Panc1 (cell line): ENCODE data around the gene TRAPPC10. TPM values are rescaled to one million over a fixed set of nuclear protein-coding genes. Genes with fewer than 3 reads are reported as not detected.

Experiments used
- ATAC-seq: fragments of 200-7000 bp; cut with Tn5 transposase; 2 replicates; pipeline ENCODE4 v1.9.1; 2020; ENCODE audit warnings: mild to moderate bottlenecking, moderate library complexity
- BruUV-seq: library from RNA; stranded (reverse); fragments of 400-500 nt; replicated peaks from 2 replicates; lab custom pipeline; 2021; lab: Mats Ljungman, UMichigan
- CTCF ChIA-PET: fragments of 300-600 bp; sonication (Branson Sonifier 250); formaldehyde crosslinking; loops from one replicate; lab custom pipeline; 2022; ENCODE audit warnings: antibody characterized with exemption; lab: Charles Lee
- POLR2A ChIA-PET: fragments of 300-600 bp; sonication (Branson Sonifier 250); formaldehyde crosslinking; loops from one replicate; lab custom pipeline; 2022; ENCODE audit warnings: antibody characterized with exemption; lab: Charles Lee
- DNase-seq: peaks from one replicate; pipeline ENCODE4 v3.0.0-alpha.2; 2010; ENCODE audit warnings: low read depth, low spot score
- H3K27ac ChIP-seq: 2 replicates; pipeline ENCODE4 v1.5.1; 2011; ENCODE audit warnings: mild to moderate bottlenecking, low read length, inconsistent platforms
- H3K27me3 ChIP-seq: fragments of 200-500 bp; sonication (Bioruptor generic); 2 replicates; pipeline ENCODE4 v1.6.0; 2014; ENCODE audit warnings: low read length, inconsistent platforms; ENCODE audit not compliant: control insufficient read depth, insufficient read depth
- H3K36me3 ChIP-seq: fragments of 200-500 bp; sonication (Bioruptor generic); 2 replicates; pipeline ENCODE4 v1.5.1; 2014; ENCODE audit warnings: inconsistent platforms, mild to moderate bottlenecking, low read length, moderate library complexity; ENCODE audit not compliant: control insufficient read depth, insufficient read depth
- H3K4me1 ChIP-seq: 2 replicates; pipeline ENCODE4 v1.5.1; 2011; ENCODE audit warnings: inconsistent platforms, mild to moderate bottlenecking, low read length, moderate library complexity; ENCODE audit not compliant: control insufficient read depth, insufficient read depth
- H3K4me3 ChIP-seq, 2 experiments: 2 replicates each; pipeline ENCODE4 v1.5.1; 2011 to 2012; ENCODE audit warnings: low read depth in 2 of 2, low read length in 2 of 2, mild to moderate bottlenecking in 2 of 2, inconsistent platforms in 1 of 2, moderate library complexity in 1 of 2
- H3K9me3 ChIP-seq: fragments of 200-500 bp; sonication (Bioruptor generic); 2 replicates; pipeline ENCODE4 v1.5.1; 2014; ENCODE audit warnings: low read depth, mild to moderate bottlenecking, inconsistent platforms, low read length, moderate library complexity; ENCODE audit not compliant: control insufficient read depth, insufficient read depth
- POLR2AphosphoS5 ChIP-seq: IDR thresholded peaks from 2 replicates; pipeline ENCODE4 v1.6.1; 2012; ENCODE audit warnings: mild to moderate bottlenecking, low read depth, low read length, moderate library complexity
- SIN3A ChIP-seq: IDR thresholded peaks from 2 replicates; pipeline ENCODE4 v1.6.1; 2012; ENCODE audit warnings: low read depth, mild to moderate bottlenecking, low read length, moderate library complexity, borderline replicate concordance; ENCODE audit not compliant: insufficient read depth
- TCF7L2 ChIP-seq: IDR thresholded peaks from 2 replicates; pipeline ENCODE4 v1.6.1; 2011; ENCODE audit warnings: mild to moderate bottlenecking, low read depth, low read length, inconsistent platforms
- in situ Hi-C: cut with HindIII; loops from 2 replicates; pipeline ENCODE4 v1.10.0; 2016; ENCODE audit warnings: low sequenced_read_pairs, low pct_unique_long_range_greater_than_20kb
- intact Hi-C: fragments of 100-400 bp; cut with micrococcal nuclease; formaldehyde crosslinking; loops from one replicate; pipeline ENCODE4 v1.10.0; 2022; ENCODE audit not compliant: unreplicated experiment
- total RNA-seq: library from RNA; stranded (reverse); gene quantifications from one replicate; pipeline ENCODE4 v1.2.1, GENCODE V29; 2021; ENCODE audit not compliant: unreplicated experiment
- TF ChIP-seq, protein P1 (sequence below), 2 experiments: IDR thresholded peaks; 2 replicates each; pipeline ENCODE4 v1.6.1; 2011 to 2012; ENCODE audit warnings: low read depth in 2 of 2, control low read depth in 1 of 2, low read length in 1 of 2, mild to moderate bottlenecking in 1 of 2, moderate library complexity in 1 of 2; ENCODE audit not compliant: insufficient read depth in 1 of 2
- TF ChIP-seq, protein P2 (sequence below): fragments of 450-650 bp; IDR thresholded peaks from 2 replicates; pipeline ENCODE4 v1.5.1; 2017; ENCODE audit warnings: mild to moderate bottlenecking

TRAPPC10 gene
- total RNA-seq, 1 experiment from 2014 or later, result 34.5 TPM

DNA sequence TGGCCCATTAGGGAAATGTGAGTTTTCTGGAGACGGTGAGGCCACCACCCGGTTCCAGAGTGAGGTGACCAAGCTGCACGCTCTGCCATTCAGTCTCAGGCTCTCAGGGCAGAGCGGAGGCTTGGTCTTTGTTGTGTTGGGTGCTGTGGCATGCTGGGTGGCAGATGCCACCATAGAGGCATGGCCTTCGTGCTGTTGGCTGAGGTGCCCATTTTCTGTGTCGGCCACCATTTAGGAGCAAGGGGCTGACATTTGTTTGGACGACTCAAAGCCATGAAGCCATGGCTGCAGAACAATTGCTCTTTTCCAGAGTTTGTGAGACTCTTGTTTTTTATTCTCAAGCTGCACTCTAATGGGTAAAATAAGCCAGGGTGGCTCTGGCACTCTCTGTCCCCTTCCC is 58.3 kb downstream of the TRAPPC10 start:
- POLR2A ChIA-PET, result no interaction called here
- Histone ChIP-seq H3K4me1 (no peaks in the 10 kb centered on the region), H3K36me3 (no peaks in the 10 kb centered on the region; the same call in 1 of the 2 replicates), H3K27me3 (no peaks in the 10 kb centered on the region), H3K4me3 (no peak overlapping the region), H3K9me3 (no peaks in the 10 kb centered on the region), H3K27ac (no peak overlapping the region)
- in situ Hi-C loops (no loop called here), intact Hi-C loops (no loop called here)
- CTCF ChIA-PET, result interaction anchor here (0.6 kb wide), 1 partner anchor 95 kb away, joined by 3 read pairs; no protein-coding TSS in a partner anchor
- no peak for TF ChIP-seq TCF7L2
- TF ChIP-seq, protein P1, sequence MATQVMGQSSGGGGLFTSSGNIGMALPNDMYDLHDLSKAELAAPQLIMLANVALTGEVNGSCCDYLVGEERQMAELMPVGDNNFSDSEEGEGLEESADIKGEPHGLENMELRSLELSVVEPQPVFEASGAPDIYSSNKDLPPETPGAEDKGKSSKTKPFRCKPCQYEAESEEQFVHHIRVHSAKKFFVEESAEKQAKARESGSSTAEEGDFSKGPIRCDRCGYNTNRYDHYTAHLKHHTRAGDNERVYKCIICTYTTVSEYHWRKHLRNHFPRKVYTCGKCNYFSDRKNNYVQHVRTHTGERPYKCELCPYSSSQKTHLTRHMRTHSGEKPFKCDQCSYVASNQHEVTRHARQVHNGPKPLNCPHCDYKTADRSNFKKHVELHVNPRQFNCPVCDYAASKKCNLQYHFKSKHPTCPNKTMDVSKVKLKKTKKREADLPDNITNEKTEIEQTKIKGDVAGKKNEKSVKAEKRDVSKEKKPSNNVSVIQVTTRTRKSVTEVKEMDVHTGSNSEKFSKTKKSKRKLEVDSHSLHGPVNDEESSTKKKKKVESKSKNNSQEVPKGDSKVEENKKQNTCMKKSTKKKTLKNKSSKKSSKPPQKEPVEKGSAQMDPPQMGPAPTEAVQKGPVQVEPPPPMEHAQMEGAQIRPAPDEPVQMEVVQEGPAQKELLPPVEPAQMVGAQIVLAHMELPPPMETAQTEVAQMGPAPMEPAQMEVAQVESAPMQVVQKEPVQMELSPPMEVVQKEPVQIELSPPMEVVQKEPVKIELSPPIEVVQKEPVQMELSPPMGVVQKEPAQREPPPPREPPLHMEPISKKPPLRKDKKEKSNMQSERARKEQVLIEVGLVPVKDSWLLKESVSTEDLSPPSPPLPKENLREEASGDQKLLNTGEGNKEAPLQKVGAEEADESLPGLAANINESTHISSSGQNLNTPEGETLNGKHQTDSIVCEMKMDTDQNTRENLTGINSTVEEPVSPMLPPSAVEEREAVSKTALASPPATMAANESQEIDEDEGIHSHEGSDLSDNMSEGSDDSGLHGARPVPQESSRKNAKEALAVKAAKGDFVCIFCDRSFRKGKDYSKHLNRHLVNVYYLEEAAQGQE (IDR thresholded peaks at IDR 0.05; ENCODE audit: insufficient read depth in 1 of 2, low read depth in 2 of 2, low read length in 1 of 2), result no peak
- TF ChIP-seq, protein P2, sequence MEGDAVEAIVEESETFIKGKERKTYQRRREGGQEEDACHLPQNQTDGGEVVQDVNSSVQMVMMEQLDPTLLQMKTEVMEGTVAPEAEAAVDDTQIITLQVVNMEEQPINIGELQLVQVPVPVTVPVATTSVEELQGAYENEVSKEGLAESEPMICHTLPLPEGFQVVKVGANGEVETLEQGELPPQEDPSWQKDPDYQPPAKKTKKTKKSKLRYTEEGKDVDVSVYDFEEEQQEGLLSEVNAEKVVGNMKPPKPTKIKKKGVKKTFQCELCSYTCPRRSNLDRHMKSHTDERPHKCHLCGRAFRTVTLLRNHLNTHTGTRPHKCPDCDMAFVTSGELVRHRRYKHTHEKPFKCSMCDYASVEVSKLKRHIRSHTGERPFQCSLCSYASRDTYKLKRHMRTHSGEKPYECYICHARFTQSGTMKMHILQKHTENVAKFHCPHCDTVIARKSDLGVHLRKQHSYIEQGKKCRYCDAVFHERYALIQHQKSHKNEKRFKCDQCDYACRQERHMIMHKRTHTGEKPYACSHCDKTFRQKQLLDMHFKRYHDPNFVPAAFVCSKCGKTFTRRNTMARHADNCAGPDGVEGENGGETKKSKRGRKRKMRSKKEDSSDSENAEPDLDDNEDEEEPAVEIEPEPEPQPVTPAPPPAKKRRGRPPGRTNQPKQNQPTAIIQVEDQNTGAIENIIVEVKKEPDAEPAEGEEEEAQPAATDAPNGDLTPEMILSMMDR, result no peak
- no peak for TF ChIP-seq SIN3A
- no peak for TF ChIP-seq POLR2AphosphoS5
- no peak for DNase-seq
- ATAC-seq, result no peak
- BruUV-seq, result no TSS peak

DNA sequence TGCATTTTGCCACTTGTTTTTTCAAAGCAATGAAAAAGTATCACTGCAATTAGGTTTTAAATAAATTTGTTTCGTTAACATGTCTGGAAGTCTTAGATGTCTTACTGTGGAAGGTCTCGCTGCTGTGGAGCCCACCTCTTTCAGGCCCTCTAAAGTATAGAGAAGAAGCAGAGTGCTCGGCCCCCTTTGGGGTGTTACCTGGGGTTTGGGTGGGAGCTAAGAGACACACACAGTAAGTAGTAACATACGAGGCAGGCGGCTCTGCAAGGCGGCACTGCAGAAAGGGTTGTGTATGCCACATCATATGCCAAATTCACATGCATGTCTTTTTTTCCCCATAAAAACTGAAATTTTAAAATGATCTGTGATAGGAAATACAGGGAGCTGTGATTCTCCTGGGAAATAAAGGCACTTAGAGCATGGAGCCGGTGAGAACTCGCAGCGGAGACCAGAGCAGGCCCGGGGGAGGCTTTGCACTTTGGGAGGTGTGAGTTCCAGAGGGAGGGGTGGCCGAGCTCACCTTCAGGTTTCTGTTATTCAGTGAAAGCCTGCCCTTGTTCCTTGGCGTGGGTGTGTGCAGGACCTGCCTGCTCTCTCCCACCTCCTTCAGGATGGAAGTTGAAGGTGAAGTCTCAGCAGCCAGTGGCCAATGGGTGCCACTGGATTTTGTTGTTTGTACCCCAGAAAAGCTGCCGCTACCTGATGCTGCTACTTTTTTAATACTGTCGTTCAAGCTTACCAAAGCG is 59.4 kb downstream of the TRAPPC10 start:
- TF ChIP-seq, protein P2, result no peak
- TF ChIP-seq, protein P1 (IDR thresholded peaks at IDR 0.05; ENCODE audit: insufficient read depth in 1 of 2, low read depth in 2 of 2, low read length in 1 of 2), result no peak
- TF ChIP-seq SIN3A (no peak), TCF7L2 (no peak), POLR2AphosphoS5 (no peak)
- no peak for ATAC-seq
- no peak for DNase-seq
- in situ Hi-C loops (no loop called here), intact Hi-C loops (no loop called here)
- POLR2A ChIA-PET, result no interaction called here
- H3K27me3 ChIP-seq, result no peaks in the 10 kb centered on the region
- H3K4me1 ChIP-seq, result no peaks in the 10 kb centered on the region
- H3K36me3 ChIP-seq, result no peaks in the 10 kb centered on the region; the same call in 1 of the 2 replicates
- CTCF ChIA-PET, result interaction anchor here (0.5 kb wide), 1 partner anchor 51 kb away, joined by 3 read pairs; no protein-coding TSS in a partner anchor
- no peak overlapping the region for H3K4me3 ChIP-seq
- H3K9me3 ChIP-seq, result no peaks in the 10 kb centered on the region
- no TSS peak for BruUV-seq
- no peak overlapping the region for H3K27ac ChIP-seq
